RWPE2 (cell line): ENCODE data around the gene NHSL2.

ENCODE experiments used
- ATAC-seq: fragments of 200-7000 bp; cut with Tn5 transposase; 3 replicates; pipeline ENCODE4 v1.9.1; 2021; ENCODE audit warnings: low read depth
- DNase-seq: peaks from one replicate; pipeline ENCODE4 v3.0.0-alpha.2; 2020; ENCODE audit warnings: low spot score
- H3K27ac ChIP-seq: fragments of 450-650 bp; 2 replicates; pipeline ENCODE4 v1.5.1; 2017; ENCODE audit warnings: mild to moderate bottlenecking; ENCODE audit not compliant: poor library complexity, severe bottlenecking
- H3K27me3 ChIP-seq: fragments of 250-450 bp; sonication (Bioruptor Pico); 2 replicates; pipeline ENCODE4 v1.5.1; 2021; ENCODE audit warnings: mild to moderate bottlenecking, moderate library complexity; ENCODE audit not compliant: insufficient read depth, poor library complexity, severe bottlenecking
- H3K36me3 ChIP-seq: fragments of 250-450 bp; sonication (Bioruptor Pico); 2 replicates; pipeline ENCODE4 v1.5.1; 2020; ENCODE audit warnings: low read depth, mild to moderate bottlenecking, moderate library complexity
- H3K4me1 ChIP-seq: fragments of 250-450 bp; sonication (Bioruptor Pico); 2 replicates; pipeline ENCODE4 v1.5.1; 2021; ENCODE audit warnings: mild to moderate bottlenecking, moderate library complexity; ENCODE audit not compliant: insufficient read depth, poor library complexity, severe bottlenecking
- H3K4me3 ChIP-seq: fragments of 250-450 bp; sonication (Bioruptor Pico); 2 replicates; pipeline ENCODE4 v1.5.1; 2021; ENCODE audit warnings: mild to moderate bottlenecking, moderate library complexity; ENCODE audit not compliant: severe bottlenecking
- H3K9me3 ChIP-seq: fragments of 250-450 bp; sonication (Bioruptor Pico); 2 replicates; pipeline ENCODE4 v1.5.1; 2021; ENCODE audit warnings: mild to moderate bottlenecking, moderate library complexity; ENCODE audit not compliant: severe bottlenecking
- CTCF ChIP-seq: fragments of 450-650 bp; IDR thresholded peaks from one replicate; pipeline ENCODE4 v1.5.1; 2017; ENCODE audit warnings: mild to moderate bottlenecking, moderate library complexity; ENCODE audit not compliant: poor library complexity, severe bottlenecking

The NHSL2 gene

GRCh38 chrX:72043636-72044035 lies 133.0 kb downstream of the NHSL2 start:
- no peak for TF ChIP-seq CTCF
- DNase-seq, result no peak
- Histone ChIP-seq H3K4me3 (no peak overlapping the region), H3K27ac (no peak overlapping the region), H3K27me3 (no peaks in the 10 kb centered on the region), H3K36me3 (no peaks in the 10 kb centered on the region), H3K9me3 (no peaks in the 10 kb centered on the region), H3K4me1 (peaks cover 6% of the 10 kb centered on the region)
- ATAC-seq, result no peak

DNA sequence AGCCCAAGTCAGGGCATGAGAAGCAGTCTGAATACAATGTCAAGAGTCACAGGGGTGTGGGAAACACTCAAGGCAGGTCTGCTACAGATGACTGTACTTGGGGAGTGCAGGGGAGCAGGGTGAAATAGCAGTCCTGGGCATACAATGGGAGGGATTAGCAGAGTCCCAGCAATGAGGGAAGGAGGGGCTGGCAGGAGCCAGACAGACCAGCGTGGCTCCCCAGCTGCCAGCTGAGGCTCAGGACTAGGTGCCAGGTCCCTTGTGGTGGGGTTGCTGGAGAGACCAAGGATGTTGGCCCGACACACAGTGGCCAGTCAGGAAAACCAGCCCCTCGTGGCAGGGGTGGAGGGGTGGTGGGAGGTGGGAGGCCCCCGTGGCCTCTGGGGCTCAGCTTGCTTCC lies 134.5 kb downstream of the NHSL2 start:
- DNase-seq, result no peak
- Histone ChIP-seq H3K27me3 (no peaks in the 10 kb centered on the region), H3K27ac (peak overlapping the region; percentile 52), H3K9me3 (no peaks in the 10 kb centered on the region), H3K4me1 (peaks cover 6% of the 10 kb centered on the region), H3K36me3 (no peaks in the 10 kb centered on the region), H3K4me3 (no peak overlapping the region)
- ATAC-seq, result no peak
- TF ChIP-seq CTCF, result no peak

DNA sequence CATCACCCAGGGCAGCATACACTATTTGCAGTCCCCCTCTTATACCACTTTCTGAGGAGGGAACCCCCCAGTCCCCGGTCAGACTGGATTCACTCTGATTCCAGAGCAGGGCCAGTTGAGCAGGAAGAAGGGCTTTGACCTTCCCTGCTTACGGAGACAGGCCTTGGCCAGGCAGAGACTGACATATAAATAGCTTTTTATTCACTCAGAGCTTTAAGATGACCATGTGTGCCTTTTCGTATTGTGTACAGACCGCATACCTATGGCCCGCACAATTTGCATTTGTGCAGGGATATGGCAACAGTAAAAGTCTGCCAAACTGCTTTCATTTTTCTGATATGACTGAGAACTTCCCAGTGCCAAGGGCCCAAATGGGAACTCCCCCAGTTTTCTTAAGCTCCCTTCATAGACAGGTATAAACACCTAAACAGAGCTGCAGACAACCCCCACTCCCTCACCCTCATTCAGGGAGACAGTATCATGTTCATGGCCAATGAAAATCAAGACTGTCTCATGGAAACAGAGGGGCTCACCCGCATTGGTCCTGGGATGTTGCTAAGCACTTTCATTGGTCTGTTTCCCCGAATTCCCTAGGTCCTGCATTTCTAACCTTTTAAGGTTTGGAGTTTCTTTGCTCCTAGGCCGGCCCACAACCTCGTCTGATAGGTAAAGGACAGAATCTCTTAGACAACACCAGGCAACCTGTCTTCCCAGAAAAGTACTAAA lies 135.1 kb downstream of the NHSL2 start:
- no peaks in the 10 kb centered on the region for H3K36me3 ChIP-seq
- DNase-seq (no peak), ATAC-seq (peak; percentile 93)
- no peak for TF ChIP-seq CTCF
- no peaks in the 10 kb centered on the region for H3K27me3 ChIP-seq
- no peaks in the 10 kb centered on the region for H3K9me3 ChIP-seq
- no peak overlapping the region for H3K4me3 ChIP-seq
- peaks cover 6% of the 10 kb centered on the region for H3K4me1 ChIP-seq
- peak overlapping the region; percentile 52 for H3K27ac ChIP-seq

DNA sequence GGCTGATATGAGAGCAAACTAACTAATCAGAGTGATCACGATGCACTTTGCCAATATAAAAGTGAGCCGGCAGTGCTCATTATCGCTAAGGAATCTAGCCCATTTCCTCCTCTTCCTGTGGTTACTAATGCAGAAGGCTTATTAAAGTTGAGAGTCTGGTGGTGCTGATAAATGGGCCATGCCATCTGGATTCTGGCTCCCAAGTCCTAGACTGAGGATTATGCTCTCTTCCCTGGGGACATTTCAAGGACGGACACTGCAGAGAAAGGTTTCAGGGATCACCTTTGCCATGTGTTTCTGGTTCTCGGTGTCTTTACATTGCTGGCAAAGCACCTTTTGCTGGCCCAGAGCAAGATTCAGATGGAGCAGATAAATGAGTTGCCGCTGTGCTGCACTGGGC lies 135.8 kb downstream of the NHSL2 start:
- no peak for DNase-seq
- Histone ChIP-seq H3K27ac (peak overlapping the region; percentile 52), H3K36me3 (no peaks in the 10 kb centered on the region), H3K4me3 (no peak overlapping the region), H3K4me1 (peaks cover 6% of the 10 kb centered on the region), H3K27me3 (no peaks in the 10 kb centered on the region), H3K9me3 (no peaks in the 10 kb centered on the region)
- no peak for TF ChIP-seq CTCF
- no peak for ATAC-seq
